ENCODE measurements around the gene GOLGA2. TPM values are rescaled to one million over a fixed set of nuclear protein-coding genes. Genes with fewer than 3 reads are reported as not detected.

GOLGA2 gene
- total and polyA plus RNA-seq, 2 donors (not counting 1 experiment from before 2014, with no cell fraction given): 118 to 126 TPM

DNA sequence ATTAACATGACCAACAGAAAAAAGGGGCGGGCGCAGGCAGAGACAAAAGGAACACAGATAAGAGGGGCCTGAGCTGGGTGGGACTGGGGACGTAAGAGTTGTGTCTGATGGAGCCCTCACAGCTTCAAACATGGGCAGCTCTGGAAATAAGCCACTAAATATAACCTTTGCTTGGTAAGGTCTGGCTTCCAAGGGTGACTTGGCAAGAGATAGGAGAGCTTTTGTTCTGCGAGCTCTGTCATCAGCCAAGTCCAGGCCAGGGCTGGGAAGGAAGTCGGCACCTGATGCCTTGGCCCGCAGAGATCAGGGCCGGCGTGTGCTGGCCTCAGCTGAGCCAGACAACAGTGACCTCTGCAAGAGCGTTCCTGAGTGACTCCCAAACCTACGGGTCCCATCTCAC lies 34.7 kb upstream of the GOLGA2 start:
- H3K9ac ChIP-seq (ENCODE audit: insufficient read depth, low read length): no peak overlapping the region
- no peaks in the 10 kb centered on the region for H3K79me2 ChIP-seq (ENCODE audit: control insufficient read depth, insufficient read depth, low read length)
- no peak overlapping the region for H3K27ac ChIP-seq (ENCODE audit: insufficient read depth, low read length)
- no peak for TF ChIP-seq EZH2 (IDR thresholded peaks at IDR 0.05; ENCODE audit: low read length, missing control alignments)
- TF ChIP-seq, protein P1, sequence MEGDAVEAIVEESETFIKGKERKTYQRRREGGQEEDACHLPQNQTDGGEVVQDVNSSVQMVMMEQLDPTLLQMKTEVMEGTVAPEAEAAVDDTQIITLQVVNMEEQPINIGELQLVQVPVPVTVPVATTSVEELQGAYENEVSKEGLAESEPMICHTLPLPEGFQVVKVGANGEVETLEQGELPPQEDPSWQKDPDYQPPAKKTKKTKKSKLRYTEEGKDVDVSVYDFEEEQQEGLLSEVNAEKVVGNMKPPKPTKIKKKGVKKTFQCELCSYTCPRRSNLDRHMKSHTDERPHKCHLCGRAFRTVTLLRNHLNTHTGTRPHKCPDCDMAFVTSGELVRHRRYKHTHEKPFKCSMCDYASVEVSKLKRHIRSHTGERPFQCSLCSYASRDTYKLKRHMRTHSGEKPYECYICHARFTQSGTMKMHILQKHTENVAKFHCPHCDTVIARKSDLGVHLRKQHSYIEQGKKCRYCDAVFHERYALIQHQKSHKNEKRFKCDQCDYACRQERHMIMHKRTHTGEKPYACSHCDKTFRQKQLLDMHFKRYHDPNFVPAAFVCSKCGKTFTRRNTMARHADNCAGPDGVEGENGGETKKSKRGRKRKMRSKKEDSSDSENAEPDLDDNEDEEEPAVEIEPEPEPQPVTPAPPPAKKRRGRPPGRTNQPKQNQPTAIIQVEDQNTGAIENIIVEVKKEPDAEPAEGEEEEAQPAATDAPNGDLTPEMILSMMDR (conservative IDR thresholded peaks at IDR 0.05 in 1 of 2, IDR thresholded peaks at IDR 0.05 in 1 of 2; ENCODE audit: low read depth in 1 of 2, low read length in 2 of 2): no peak
- peaks cover 4% of the 10 kb centered on the region for H3K4me1 ChIP-seq (ENCODE audit: control insufficient read depth, extremely low read depth, insufficient read depth, low read length)
- no peaks in the 10 kb centered on the region for H3K9me3 ChIP-seq (ENCODE audit: control insufficient read depth, insufficient read depth, low read depth, low read length)
- H3K4me2 ChIP-seq (ENCODE audit: extremely low read depth, insufficient read depth, low read length): no peak overlapping the region
- no peaks in the 10 kb centered on the region for H3K27me3 ChIP-seq (ENCODE audit: control insufficient read depth, insufficient read depth, low read length)
- no peak overlapping the region for H2AFZ ChIP-seq (ENCODE audit: low read length)
- H3K4me3 ChIP-seq (replicated peaks in 1 of 4; ENCODE audit: control extremely low read depth in 1 of 4, insufficient read depth in 1 of 4, low read depth in 3 of 4, low read length in 4 of 4): no peak overlapping the region
- no peak for DNase-seq (ENCODE audit: low read depth in 2 of 2)
- no peaks in the 10 kb centered on the region for H4K20me1 ChIP-seq (ENCODE audit: control insufficient read depth, extremely low read depth, insufficient read depth, low read length)
- H3K36me3 ChIP-seq (ENCODE audit: control insufficient read depth, insufficient read depth, low read length): peaks cover 12% of the 10 kb centered on the region

GRCh38 chr9:128309551-128309950 lies 33.7 kb upstream of the GOLGA2 start:
- Histone ChIP-seq H2AFZ (ENCODE audit: low read length) (no peak overlapping the region), H3K4me3 (replicated peaks in 1 of 4; ENCODE audit: control extremely low read depth in 1 of 4, insufficient read depth in 1 of 4, low read depth in 3 of 4, low read length in 4 of 4) (no peak overlapping the region), H3K27ac (ENCODE audit: insufficient read depth, low read length) (no peak overlapping the region), H3K9ac (ENCODE audit: insufficient read depth, low read length) (no peak overlapping the region), H3K27me3 (ENCODE audit: control insufficient read depth, insufficient read depth, low read length) (no peaks in the 10 kb centered on the region), H3K4me1 (ENCODE audit: control insufficient read depth, extremely low read depth, insufficient read depth, low read length) (peaks cover 4% of the 10 kb centered on the region), H3K4me2 (ENCODE audit: extremely low read depth, insufficient read depth, low read length) (no peak overlapping the region), H3K9me3 (ENCODE audit: control insufficient read depth, insufficient read depth, low read depth, low read length) (no peaks in the 10 kb centered on the region), H3K36me3 (ENCODE audit: control insufficient read depth, insufficient read depth, low read length) (peaks cover 12% of the 10 kb centered on the region), H3K79me2 (ENCODE audit: control insufficient read depth, insufficient read depth, low read length) (no peaks in the 10 kb centered on the region), H4K20me1 (ENCODE audit: control insufficient read depth, extremely low read depth, insufficient read depth, low read length) (no peaks in the 10 kb centered on the region)
- no peak for TF ChIP-seq EZH2 (IDR thresholded peaks at IDR 0.05; ENCODE audit: low read length, missing control alignments)
- TF ChIP-seq, protein P1 (conservative IDR thresholded peaks at IDR 0.05 in 1 of 2, IDR thresholded peaks at IDR 0.05 in 1 of 2; ENCODE audit: low read depth in 1 of 2, low read length in 2 of 2): no peak
- no peak for DNase-seq (ENCODE audit: low read depth in 2 of 2)

DNA sequence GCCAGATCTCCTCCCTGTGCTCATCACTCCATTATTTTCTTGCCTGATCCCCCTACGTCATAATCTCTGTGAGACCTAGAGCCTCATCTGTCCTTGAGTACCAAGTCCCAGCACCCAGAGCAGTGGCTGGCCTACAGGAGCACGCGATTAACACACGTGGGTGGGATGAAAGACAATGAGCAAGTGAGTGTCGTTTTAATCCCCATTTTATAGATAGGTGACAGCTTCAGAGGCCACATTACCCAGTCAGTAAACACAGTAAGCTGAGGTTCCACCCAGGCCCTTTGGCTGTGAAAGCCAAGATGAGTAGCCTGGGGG lies 29.1 kb upstream of the GOLGA2 start:
- DNase-seq (ENCODE audit: low read depth in 2 of 2): peak in 1 of 2 donors; percentile 50
- TF ChIP-seq, protein P1 (conservative IDR thresholded peaks at IDR 0.05 in 1 of 2, IDR thresholded peaks at IDR 0.05 in 1 of 2; ENCODE audit: low read depth in 1 of 2, low read length in 2 of 2): no peak
- no peak for TF ChIP-seq EZH2 (IDR thresholded peaks at IDR 0.05; ENCODE audit: low read length, missing control alignments)
- H3K27me3 ChIP-seq (ENCODE audit: control insufficient read depth, insufficient read depth, low read length): no peaks in the 10 kb centered on the region
- H3K27ac ChIP-seq (ENCODE audit: insufficient read depth, low read length): no peak overlapping the region
- H4K20me1 ChIP-seq (ENCODE audit: control insufficient read depth, extremely low read depth, insufficient read depth, low read length): no peaks in the 10 kb centered on the region
- H3K4me3 ChIP-seq (replicated peaks in 1 of 4; ENCODE audit: control extremely low read depth in 1 of 4, insufficient read depth in 1 of 4, low read depth in 3 of 4, low read length in 4 of 4): no peak overlapping the region
- no peaks in the 10 kb centered on the region for H3K79me2 ChIP-seq (ENCODE audit: control insufficient read depth, insufficient read depth, low read length)
- no peak overlapping the region for H2AFZ ChIP-seq (ENCODE audit: low read length)
- no peak overlapping the region for H3K4me2 ChIP-seq (ENCODE audit: extremely low read depth, insufficient read depth, low read length)
- H3K9ac ChIP-seq (ENCODE audit: insufficient read depth, low read length): no peak overlapping the region
- no peaks in the 10 kb centered on the region for H3K9me3 ChIP-seq (ENCODE audit: control insufficient read depth, insufficient read depth, low read depth, low read length)
- no peaks in the 10 kb centered on the region for H3K36me3 ChIP-seq (ENCODE audit: control insufficient read depth, insufficient read depth, low read length)
- H3K4me1 ChIP-seq (ENCODE audit: control insufficient read depth, extremely low read depth, insufficient read depth, low read length): peaks cover 8% of the 10 kb centered on the region

All from fibroblast of lung (primary cell).